Nephron (organoid): ENCODE data around the gene GAL3ST2.
"Not testable (repeated sequence)": the region's sequence is repeated elsewhere in the genome, so short reads cannot be mapped to it uniquely, and the experiment has no call there.

ENCODE experiments used
- H3K27ac Mint-ChIP-seq, 3 experiments: 2 replicates each; pipeline ENCODE4 v1.8.0; 2020; ENCODE audit warnings: mixed read lengths in 3 of 3, mild to moderate bottlenecking in 2 of 3, moderate library complexity in 1 of 3
- H3K27me3 Mint-ChIP-seq: 2 replicates; pipeline ENCODE4 v1.8.0; 2021; ENCODE audit warnings: low read depth, mild to moderate bottlenecking, moderate library complexity, mixed read lengths
- H3K36me3 Mint-ChIP-seq: 2 replicates; pipeline ENCODE4 v1.8.0; 2020; ENCODE audit warnings: low read depth, mixed read lengths
- H3K4me1 Mint-ChIP-seq: 2 replicates; pipeline ENCODE4 v1.8.0; 2020; ENCODE audit warnings: mixed read lengths
- H3K4me3 Mint-ChIP-seq, 3 experiments: 2 replicates each; pipeline ENCODE4 v1.8.0; 2020; ENCODE audit warnings: mild to moderate bottlenecking in 3 of 3, mixed read lengths in 3 of 3, moderate library complexity in 2 of 3
- H3K9me3 Mint-ChIP-seq: 2 replicates; pipeline ENCODE4 v1.8.0; 2020; ENCODE audit warnings: mixed read lengths
- CTCF ChIP-seq, 3 experiments: fragments of 200-600 bp; sonication (generic); IDR thresholded peaks; one replicate each; pipeline ENCODE4 v1.5.0; 2021; ENCODE audit warnings: antibody characterized with exemption in 3 of 3; ENCODE audit not compliant: unreplicated experiment in 3 of 3

Gene GAL3ST2

GRCh38 chr2:241732513-241733186 lies 44.0 kb upstream of the GAL3ST2 start:
- peak; percentile 66 to 76 (median 69) for TF ChIP-seq CTCF (IDR thresholded peaks at IDR 0.05; ENCODE audit: unreplicated experiment in 3 of 3)
- H3K27ac Mint-ChIP-seq: peak overlapping the region in 1 of 3 experiments; percentile 21
- not testable (repeated sequence) for H3K4me1 Mint-ChIP-seq, H3K36me3 Mint-ChIP-seq, H3K9me3 Mint-ChIP-seq, H3K27me3 Mint-ChIP-seq
- H3K4me3 Mint-ChIP-seq: peak overlapping the region; percentile 74 to 78 (median 75)

- Mint-ChIP-seq H3K36me3 (peaks cover 5% of the 10 kb centered on the region), H3K4me1 (peaks cover 7% of the 10 kb centered on the region), H3K9me3 (no peaks in the 10 kb centered on the region), H3K27me3 (peaks cover 4% of the 10 kb centered on the region), H3K4me3 (peak overlapping the region; percentile 74 to 78 (median 75)), H3K27ac (no peak overlapping the region)
- TF ChIP-seq CTCF (IDR thresholded peaks at IDR 0.05; ENCODE audit: unreplicated experiment in 3 of 3): no peak
Measured at GRCh38 chr2:241733391-241734207, 43.0 kb upstream of the GAL3ST2 start.

GRCh38 chr2:241734208-241734466 lies 42.5 kb upstream of the GAL3ST2 start:
- peaks cover 5% of the 10 kb centered on the region for H3K36me3 Mint-ChIP-seq

GRCh38 chr2:241734467-241735208 lies 42.0 kb upstream of the GAL3ST2 start, which contains the start of gene D2HGDH:
D2HGDH (plus strand) TSS chr2:241734630; CDS start chr2:241735225, 595 bp downstream.
- TF ChIP-seq CTCF (IDR thresholded peaks at IDR 0.05; ENCODE audit: unreplicated experiment in 3 of 3): no peak
- Mint-ChIP-seq H3K4me3 (peak within 1 kb of the TSS; percentile 81 to 88 (median 84)), H3K4me1 (peaks cover 7% of the 10 kb centered on the region), H3K27ac (peak within 1 kb of the TSS in 2 of 3 experiments; percentile 62 to 81), H3K9me3 (no peaks in the 10 kb centered on the region), H3K27me3 (peaks cover 4% of the 10 kb centered on the region), H3K36me3 (peaks cover 5% of the 10 kb centered on the region)

More at GRCh38 chr2:241734208-241734466, 42.5 kb upstream of the GAL3ST2 start:
- peaks cover 7% of the 10 kb centered on the region for H3K4me1 Mint-ChIP-seq
- no peaks in the 10 kb centered on the region for H3K9me3 Mint-ChIP-seq
- no peak overlapping the region for H3K27ac Mint-ChIP-seq
- no peak for TF ChIP-seq CTCF (IDR thresholded peaks at IDR 0.05; ENCODE audit: unreplicated experiment in 3 of 3)
- H3K27me3 Mint-ChIP-seq: peaks cover 4% of the 10 kb centered on the region
- H3K4me3 Mint-ChIP-seq: peak overlapping the region in 1 of 3 experiments; percentile 75

GRCh38 chr2:241736111-241736510 lies 40.5 kb upstream of the GAL3ST2 start:
- Mint-ChIP-seq H3K9me3 (no peaks in the 10 kb centered on the region), H3K4me1 (peaks cover 7% of the 10 kb centered on the region), H3K27me3 (no peaks in the 10 kb centered on the region), H3K36me3 (peaks cover 5% of the 10 kb centered on the region), H3K27ac (peak overlapping the region in 2 of 3 experiments; percentile 47 to 74), H3K4me3 (peak overlapping the region; percentile 81 to 88 (median 84))
- no peak for TF ChIP-seq CTCF (IDR thresholded peaks at IDR 0.05; ENCODE audit: unreplicated experiment in 3 of 3)
